Measurements from ENCODE around the gene MAGI1. TPM values are rescaled to one million over a fixed set of nuclear protein-coding genes. Genes with fewer than 3 reads are reported as not detected.

MAGI1 gene
- total RNA-seq, 1 experiment from 2014 or later = 58.2 TPM

DNA sequence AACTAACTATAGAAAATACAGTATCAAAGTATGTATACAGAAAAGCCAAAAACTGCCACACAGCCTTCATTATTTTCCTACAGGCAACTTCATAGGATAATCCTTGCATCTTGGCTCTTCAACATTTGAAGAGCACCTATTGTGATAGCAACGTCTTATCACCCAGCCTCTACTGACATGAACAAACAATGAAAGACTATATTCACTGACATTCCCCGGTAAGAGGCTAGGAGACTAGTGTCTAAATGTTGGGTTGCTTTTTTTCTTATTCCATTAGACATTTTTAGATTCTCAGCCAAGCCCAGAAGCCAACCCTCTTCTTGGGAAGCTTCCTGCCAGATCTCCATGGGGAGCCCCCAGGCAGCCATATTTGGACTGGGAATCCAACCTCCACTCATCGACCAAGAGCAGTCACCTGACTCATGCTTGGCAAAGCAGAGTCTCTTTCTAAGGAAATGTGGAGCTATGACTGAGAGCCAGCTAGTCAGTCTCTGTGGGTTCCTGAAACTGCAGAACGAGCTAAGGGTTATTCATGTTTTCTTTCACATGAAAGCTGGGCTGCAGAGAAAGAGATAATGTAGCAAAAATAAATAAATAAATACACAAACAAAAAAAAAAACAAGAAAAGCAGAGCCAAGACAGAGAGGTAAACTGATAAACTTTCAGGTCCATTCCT is 227.5 kb downstream of the MAGI1 start:
- H3K27ac Mint-ChIP-seq = 0 out of 2 replicates have a peak overlapping the region, but pooled peaks have one; percentile 64

DNA sequence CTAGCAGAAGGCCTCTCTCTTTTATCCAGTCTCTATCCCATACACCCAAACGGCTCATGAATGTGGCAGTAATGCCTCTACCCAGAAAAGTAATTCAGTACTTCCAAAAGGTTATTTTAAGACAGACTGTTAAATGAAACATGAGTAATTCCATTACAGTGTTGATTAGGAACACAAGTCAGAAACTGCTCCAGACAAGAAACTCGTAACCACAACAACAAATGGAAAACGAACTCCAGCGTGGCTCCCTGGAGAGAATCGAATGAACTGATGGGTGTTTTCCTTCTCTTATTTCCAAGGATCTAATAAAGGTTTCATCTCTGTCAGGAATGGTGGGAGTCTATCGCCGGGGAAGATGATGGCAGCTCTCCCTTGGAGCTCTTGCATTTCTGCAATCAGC is 228.4 kb downstream of the MAGI1 start:
- no peak for DNase-seq (ENCODE audit: low spot score)
- H3K27ac Mint-ChIP-seq = no peak overlapping the region
- CTCF ChIA-PET = no interaction called here
- POLR2A ChIA-PET = no interaction called here
- ATAC-seq = no peak
- H3K27me3 Mint-ChIP-seq (ENCODE audit: low read depth) = no peaks in the 10 kb centered on the region
- TF ChIP-seq, protein P1, sequence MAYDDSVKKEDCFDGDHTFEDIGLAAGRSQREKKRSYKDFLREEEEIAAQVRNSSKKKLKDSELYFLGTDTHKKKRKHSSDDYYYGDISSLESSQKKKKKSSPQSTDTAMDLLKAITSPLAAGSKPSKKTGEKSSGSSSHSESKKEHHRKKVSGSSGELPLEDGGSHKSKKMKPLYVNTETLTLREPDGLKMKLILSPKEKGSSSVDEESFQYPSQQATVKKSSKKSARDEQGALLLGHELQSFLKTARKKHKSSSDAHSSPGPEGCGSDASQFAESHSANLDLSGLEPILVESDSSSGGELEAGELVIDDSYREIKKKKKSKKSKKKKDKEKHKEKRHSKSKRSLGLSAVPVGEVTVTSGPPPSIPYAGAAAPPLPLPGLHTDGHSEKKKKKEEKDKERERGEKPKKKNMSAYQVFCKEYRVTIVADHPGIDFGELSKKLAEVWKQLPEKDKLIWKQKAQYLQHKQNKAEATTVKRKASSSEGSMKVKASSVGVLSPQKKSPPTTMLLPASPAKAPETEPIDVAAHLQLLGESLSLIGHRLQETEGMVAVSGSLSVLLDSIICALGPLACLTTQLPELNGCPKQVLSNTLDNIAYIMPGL (CRISPR knock-in tag; IDR thresholded peaks at IDR 0.05) = no peak
- TF ChIP-seq MYBL2 (CRISPR knock-in tag; IDR thresholded peaks at IDR 0.05) (no peak), GTF2I (CRISPR knock-in tag; conservative IDR thresholded peaks at IDR 0.05) (no peak), GRHL2 (CRISPR knock-in tag; IDR thresholded peaks at IDR 0.05; ENCODE audit: insufficient replicate concordance, severe bottlenecking) (no peak), ZBTB21 (CRISPR knock-in tag; IDR thresholded peaks at IDR 0.05; ENCODE audit: borderline replicate concordance) (no peak), JAZF1 (CRISPR knock-in tag; IDR thresholded peaks at IDR 0.05) (no peak), SP1 (CRISPR knock-in tag; conservative IDR thresholded peaks at IDR 0.05) (no peak), TEAD1 (CRISPR knock-in tag; IDR thresholded peaks at IDR 0.05) (no peak), ZNF671 (CRISPR knock-in tag; IDR thresholded peaks at IDR 0.05) (no peak), FOXK1 (CRISPR knock-in tag; IDR thresholded peaks at IDR 0.05) (no peak), ESRRA (CRISPR knock-in tag; IDR thresholded peaks at IDR 0.05; ENCODE audit: borderline replicate concordance) (no peak)
- TF ChIP-seq, protein P2, sequence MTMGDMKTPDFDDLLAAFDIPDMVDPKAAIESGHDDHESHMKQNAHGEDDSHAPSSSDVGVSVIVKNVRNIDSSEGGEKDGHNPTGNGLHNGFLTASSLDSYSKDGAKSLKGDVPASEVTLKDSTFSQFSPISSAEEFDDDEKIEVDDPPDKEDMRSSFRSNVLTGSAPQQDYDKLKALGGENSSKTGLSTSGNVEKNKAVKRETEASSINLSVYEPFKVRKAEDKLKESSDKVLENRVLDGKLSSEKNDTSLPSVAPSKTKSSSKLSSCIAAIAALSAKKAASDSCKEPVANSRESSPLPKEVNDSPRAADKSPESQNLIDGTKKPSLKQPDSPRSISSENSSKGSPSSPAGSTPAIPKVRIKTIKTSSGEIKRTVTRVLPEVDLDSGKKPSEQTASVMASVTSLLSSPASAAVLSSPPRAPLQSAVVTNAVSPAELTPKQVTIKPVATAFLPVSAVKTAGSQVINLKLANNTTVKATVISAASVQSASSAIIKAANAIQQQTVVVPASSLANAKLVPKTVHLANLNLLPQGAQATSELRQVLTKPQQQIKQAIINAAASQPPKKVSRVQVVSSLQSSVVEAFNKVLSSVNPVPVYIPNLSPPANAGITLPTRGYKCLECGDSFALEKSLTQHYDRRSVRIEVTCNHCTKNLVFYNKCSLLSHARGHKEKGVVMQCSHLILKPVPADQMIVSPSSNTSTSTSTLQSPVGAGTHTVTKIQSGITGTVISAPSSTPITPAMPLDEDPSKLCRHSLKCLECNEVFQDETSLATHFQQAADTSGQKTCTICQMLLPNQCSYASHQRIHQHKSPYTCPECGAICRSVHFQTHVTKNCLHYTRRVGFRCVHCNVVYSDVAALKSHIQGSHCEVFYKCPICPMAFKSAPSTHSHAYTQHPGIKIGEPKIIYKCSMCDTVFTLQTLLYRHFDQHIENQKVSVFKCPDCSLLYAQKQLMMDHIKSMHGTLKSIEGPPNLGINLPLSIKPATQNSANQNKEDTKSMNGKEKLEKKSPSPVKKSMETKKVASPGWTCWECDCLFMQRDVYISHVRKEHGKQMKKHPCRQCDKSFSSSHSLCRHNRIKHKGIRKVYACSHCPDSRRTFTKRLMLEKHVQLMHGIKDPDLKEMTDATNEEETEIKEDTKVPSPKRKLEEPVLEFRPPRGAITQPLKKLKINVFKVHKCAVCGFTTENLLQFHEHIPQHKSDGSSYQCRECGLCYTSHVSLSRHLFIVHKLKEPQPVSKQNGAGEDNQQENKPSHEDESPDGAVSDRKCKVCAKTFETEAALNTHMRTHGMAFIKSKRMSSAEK (CRISPR knock-in tag; IDR thresholded peaks at IDR 0.05; ENCODE audit: borderline replicate concordance) = no peak
- TF ChIP-seq, protein P3, sequence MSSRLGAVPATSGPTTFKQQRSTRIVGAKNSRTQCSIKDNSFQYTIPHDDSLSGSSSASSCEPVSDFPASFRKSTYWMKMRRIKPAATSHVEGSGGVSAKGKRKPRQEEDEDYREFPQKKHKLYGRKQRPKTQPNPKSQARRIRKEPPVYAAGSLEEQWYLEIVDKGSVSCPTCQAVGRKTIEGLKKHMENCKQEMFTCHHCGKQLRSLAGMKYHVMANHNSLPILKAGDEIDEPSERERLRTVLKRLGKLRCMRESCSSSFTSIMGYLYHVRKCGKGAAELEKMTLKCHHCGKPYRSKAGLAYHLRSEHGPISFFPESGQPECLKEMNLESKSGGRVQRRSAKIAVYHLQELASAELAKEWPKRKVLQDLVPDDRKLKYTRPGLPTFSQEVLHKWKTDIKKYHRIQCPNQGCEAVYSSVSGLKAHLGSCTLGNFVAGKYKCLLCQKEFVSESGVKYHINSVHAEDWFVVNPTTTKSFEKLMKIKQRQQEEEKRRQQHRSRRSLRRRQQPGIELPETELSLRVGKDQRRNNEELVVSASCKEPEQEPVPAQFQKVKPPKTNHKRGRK (CRISPR knock-in tag; IDR thresholded peaks at IDR 0.05; ENCODE audit: borderline replicate concordance) = no peak
- TF ChIP-seq, protein P4, sequence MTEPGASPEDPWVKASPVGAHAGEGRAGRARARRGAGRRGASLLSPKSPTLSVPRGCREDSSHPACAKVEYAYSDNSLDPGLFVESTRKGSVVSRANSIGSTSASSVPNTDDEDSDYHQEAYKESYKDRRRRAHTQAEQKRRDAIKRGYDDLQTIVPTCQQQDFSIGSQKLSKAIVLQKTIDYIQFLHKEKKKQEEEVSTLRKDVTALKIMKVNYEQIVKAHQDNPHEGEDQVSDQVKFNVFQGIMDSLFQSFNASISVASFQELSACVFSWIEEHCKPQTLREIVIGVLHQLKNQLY (CRISPR knock-in tag; IDR thresholded peaks at IDR 0.05) = no peak
- TF ChIP-seq, protein P5, sequence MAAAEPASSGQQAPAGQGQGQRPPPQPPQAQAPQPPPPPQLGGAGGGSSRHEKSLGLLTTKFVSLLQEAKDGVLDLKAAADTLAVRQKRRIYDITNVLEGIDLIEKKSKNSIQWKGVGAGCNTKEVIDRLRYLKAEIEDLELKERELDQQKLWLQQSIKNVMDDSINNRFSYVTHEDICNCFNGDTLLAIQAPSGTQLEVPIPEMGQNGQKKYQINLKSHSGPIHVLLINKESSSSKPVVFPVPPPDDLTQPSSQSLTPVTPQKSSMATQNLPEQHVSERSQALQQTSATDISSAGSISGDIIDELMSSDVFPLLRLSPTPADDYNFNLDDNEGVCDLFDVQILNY (CRISPR knock-in tag; IDR thresholded peaks at IDR 0.05) = no peak
- TF ChIP-seq, protein P6, sequence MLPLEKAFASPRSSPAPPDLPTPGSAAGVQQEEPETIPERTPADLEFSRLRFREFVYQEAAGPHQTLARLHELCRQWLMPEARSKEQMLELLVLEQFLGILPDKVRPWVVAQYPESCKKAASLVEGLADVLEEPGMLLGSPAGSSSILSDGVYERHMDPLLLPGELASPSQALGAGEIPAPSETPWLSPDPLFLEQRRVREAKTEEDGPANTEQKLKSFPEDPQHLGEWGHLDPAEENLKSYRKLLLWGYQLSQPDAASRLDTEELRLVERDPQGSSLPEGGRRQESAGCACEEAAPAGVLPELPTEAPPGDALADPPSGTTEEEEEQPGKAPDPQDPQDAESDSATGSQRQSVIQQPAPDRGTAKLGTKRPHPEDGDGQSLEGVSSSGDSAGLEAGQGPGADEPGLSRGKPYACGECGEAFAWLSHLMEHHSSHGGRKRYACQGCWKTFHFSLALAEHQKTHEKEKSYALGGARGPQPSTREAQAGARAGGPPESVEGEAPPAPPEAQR (CRISPR knock-in tag; IDR thresholded peaks at IDR 0.05) = no peak
- TF ChIP-seq, protein P7, sequence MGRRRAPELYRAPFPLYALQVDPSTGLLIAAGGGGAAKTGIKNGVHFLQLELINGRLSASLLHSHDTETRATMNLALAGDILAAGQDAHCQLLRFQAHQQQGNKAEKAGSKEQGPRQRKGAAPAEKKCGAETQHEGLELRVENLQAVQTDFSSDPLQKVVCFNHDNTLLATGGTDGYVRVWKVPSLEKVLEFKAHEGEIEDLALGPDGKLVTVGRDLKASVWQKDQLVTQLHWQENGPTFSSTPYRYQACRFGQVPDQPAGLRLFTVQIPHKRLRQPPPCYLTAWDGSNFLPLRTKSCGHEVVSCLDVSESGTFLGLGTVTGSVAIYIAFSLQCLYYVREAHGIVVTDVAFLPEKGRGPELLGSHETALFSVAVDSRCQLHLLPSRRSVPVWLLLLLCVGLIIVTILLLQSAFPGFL (CRISPR knock-in tag; IDR thresholded peaks at IDR 0.05; ENCODE audit: borderline replicate concordance) = no peak
- H3K4me1 Mint-ChIP-seq = peaks cover 32% of the 10 kb centered on the region
- H3K9me3 Mint-ChIP-seq = peaks cover 10% of the 10 kb centered on the region
- H3K36me3 Mint-ChIP-seq = peaks cover 6% of the 10 kb centered on the region; the same call in 1 of the 2 replicates
- H3K4me3 Mint-ChIP-seq = no peak overlapping the region

More for the DNA sequence above, 227.5 kb downstream of the MAGI1 start:
- DNase-seq (ENCODE audit: low spot score) (no peak), ATAC-seq (no peak)
- Mint-ChIP-seq H3K4me3 (no peak overlapping the region), H3K36me3 (peaks cover 2% of the 10 kb centered on the region; the same call in 1 of the 2 replicates), H3K4me1 (peaks cover 40% of the 10 kb centered on the region), H3K27me3 (ENCODE audit: low read depth) (no peaks in the 10 kb centered on the region), H3K9me3 (peaks cover 6% of the 10 kb centered on the region)
- ChIA-PET POLR2A (interaction anchor here (0.6 kb wide), 1 partner anchor 274 kb away, joined by 4 read pairs; no protein-coding TSS in a partner anchor), CTCF (no interaction called here)
- TF ChIP-seq GABPB1 (CRISPR knock-in tag; IDR thresholded peaks at IDR 0.05) (no peak), SMAD3 (CRISPR knock-in tag; IDR thresholded peaks at IDR 0.05; ENCODE audit: borderline replicate concordance) (no peak), ZNF671 (CRISPR knock-in tag; IDR thresholded peaks at IDR 0.05) (no peak)
- TF ChIP-seq, protein P8, sequence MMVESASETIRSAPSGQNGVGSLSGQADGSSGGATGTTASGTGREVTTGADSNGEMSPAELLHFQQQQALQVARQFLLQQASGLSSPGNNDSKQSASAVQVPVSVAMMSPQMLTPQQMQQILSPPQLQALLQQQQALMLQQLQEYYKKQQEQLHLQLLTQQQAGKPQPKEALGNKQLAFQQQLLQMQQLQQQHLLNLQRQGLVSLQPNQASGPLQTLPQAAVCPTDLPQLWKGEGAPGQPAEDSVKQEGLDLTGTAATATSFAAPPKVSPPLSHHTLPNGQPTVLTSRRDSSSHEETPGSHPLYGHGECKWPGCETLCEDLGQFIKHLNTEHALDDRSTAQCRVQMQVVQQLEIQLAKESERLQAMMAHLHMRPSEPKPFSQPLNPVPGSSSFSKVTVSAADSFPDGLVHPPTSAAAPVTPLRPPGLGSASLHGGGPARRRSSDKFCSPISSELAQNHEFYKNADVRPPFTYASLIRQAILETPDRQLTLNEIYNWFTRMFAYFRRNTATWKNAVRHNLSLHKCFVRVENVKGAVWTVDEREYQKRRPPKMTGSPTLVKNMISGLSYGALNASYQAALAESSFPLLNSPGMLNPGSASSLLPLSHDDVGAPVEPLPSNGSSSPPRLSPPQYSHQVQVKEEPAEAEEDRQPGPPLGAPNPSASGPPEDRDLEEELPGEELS (CRISPR knock-in tag; IDR thresholded peaks at IDR 0.05) = no peak

Measured in WTC11 (cell line).